OCI-LY7 (cell line): ENCODE data around the gene CPNE1. TPM values are rescaled to one million over a fixed set of nuclear protein-coding genes. Genes with fewer than 3 reads are reported as not detected.

Source experiments
- BruUV-seq: library from RNA; stranded (reverse); fragments of 400-500 nt; replicated peaks from 2 replicates; lab custom pipeline; 2021; lab: Mats Ljungman, UMichigan
- CTCF ChIA-PET: fragments of 300-600 bp; sonication (Branson Sonifier 250); formaldehyde crosslinking; loops from one replicate; lab custom pipeline; 2022; ENCODE audit warnings: antibody characterized with exemption; ENCODE audit not compliant: unreplicated experiment; lab: Charles Lee
- POLR2A ChIA-PET: fragments of 300-600 bp; sonication (Branson Sonifier 250); formaldehyde crosslinking; loops from one replicate; lab custom pipeline; 2022; ENCODE audit warnings: antibody characterized with exemption; lab: Charles Lee
- DNase-seq: peaks from one replicate; pipeline ENCODE4 v3.0.0-alpha.2; 2015; ENCODE audit warnings: low spot score
- H2AFZ ChIP-seq: fragments of 200-600 bp; sonication (generic), shearing (Covaris generic); 2 replicates; pipeline ENCODE4 v1.6.1; 2014; ENCODE audit warnings: mild to moderate bottlenecking, antibody characterized with exemption, low read length, moderate library complexity
- H3K27ac ChIP-seq: fragments of 200-600 bp; sonication (generic); 2 replicates; pipeline ENCODE4 v1.5.1; 2014; ENCODE audit warnings: mixed run types, low read depth, mild to moderate bottlenecking, moderate library complexity, low read length, inconsistent platforms; ENCODE audit not compliant: poor library complexity, severe bottlenecking
- H3K36me3 ChIP-seq: fragments of 200-600 bp; sonication (generic); 2 replicates; pipeline ENCODE4 v1.6.1; 2014; ENCODE audit warnings: mild to moderate bottlenecking, antibody characterized with exemption, low read length, moderate library complexity, mixed read lengths; ENCODE audit not compliant: insufficient read depth
- H3K4me1 ChIP-seq: fragments of 200-600 bp; sonication (generic); 2 replicates; pipeline ENCODE4 v1.5.1; 2014; ENCODE audit warnings: mild to moderate bottlenecking, low read length; ENCODE audit not compliant: insufficient read depth, poor library complexity, severe bottlenecking
- H3K4me2 ChIP-seq: fragments of 200-600 bp; sonication (generic); 2 replicates; pipeline ENCODE4 v1.6.1; 2014; ENCODE audit warnings: mild to moderate bottlenecking, low read length
- H3K4me3 ChIP-seq: fragments of 200-600 bp; sonication (generic); 2 replicates; pipeline ENCODE4 v1.5.1; 2014; ENCODE audit warnings: mild to moderate bottlenecking, low read depth, low read length; ENCODE audit not compliant: poor library complexity, severe bottlenecking
- H3K79me2 ChIP-seq: fragments of 200-600 bp; sonication (generic); 2 replicates; pipeline ENCODE4 v1.6.1; 2016; ENCODE audit warnings: low read depth, mild to moderate bottlenecking, low read length, moderate library complexity, mixed read lengths; ENCODE audit not compliant: insufficient read depth
- H3K9me2 ChIP-seq: fragments of 200-600 bp; sonication (generic); 2 replicates; pipeline ENCODE4 v1.6.1; 2016; ENCODE audit warnings: mild to moderate bottlenecking, low read length, mixed read lengths; ENCODE audit not compliant: insufficient read depth
- H3K9me3 ChIP-seq: fragments of 200-600 bp; sonication (generic); 2 replicates; pipeline ENCODE4 v1.6.1; 2014; ENCODE audit warnings: mild to moderate bottlenecking, mixed run types, low read length, mixed read lengths
- H4K20me1 ChIP-seq: fragments of 200-600 bp; sonication (generic); 2 replicates; pipeline ENCODE4 v1.6.1; 2014; ENCODE audit warnings: mild to moderate bottlenecking, antibody characterized with exemption, low read length, moderate library complexity, mixed read lengths; ENCODE audit not compliant: insufficient read depth
- EZH2phosphoT487 ChIP-seq: fragments of 200-600 bp; sonication (generic); IDR thresholded peaks from 2 replicates; pipeline ENCODE4 v1.6.1; 2018; ENCODE audit warnings: low read depth, borderline replicate concordance, mild to moderate bottlenecking, mixed run types, antibody characterized with exemption, low read length, moderate library complexity, mixed read lengths
- intact Hi-C: fragments of 100-400 bp; cut with micrococcal nuclease; formaldehyde crosslinking; loops from one replicate; pipeline ENCODE4 v1.10.0; 2022; ENCODE audit not compliant: unreplicated experiment
- total RNA-seq, 2 experiments: library from RNA; depleted of rRNA in 1 of 2; stranded (reverse); fragments of >200 nt in 1 of 2; shearing (Covaris generic) in 1 of 2; gene quantifications; 2 replicates each; pipeline ENCODE4 v1.2.3, GENCODE V29; 2014 to 2022
- TF ChIP-seq, protein P1 (sequence below): fragments of 200-600 bp; sonication (generic); conservative IDR thresholded peaks from 2 replicates; pipeline ENCODE4 v1.5.1; 2014; ENCODE audit warnings: mild to moderate bottlenecking, antibody characterized with exemption, low read length, moderate library complexity, mixed read lengths

The CPNE1 gene
- total RNA-seq, 2 experiments from 2014 or later, result 83.3 to 202 TPM

GRCh38 chr20:35595901-35596300, 68.8 kb downstream of the CPNE1 start:
- intact Hi-C loops, result no loop called here

DNA sequence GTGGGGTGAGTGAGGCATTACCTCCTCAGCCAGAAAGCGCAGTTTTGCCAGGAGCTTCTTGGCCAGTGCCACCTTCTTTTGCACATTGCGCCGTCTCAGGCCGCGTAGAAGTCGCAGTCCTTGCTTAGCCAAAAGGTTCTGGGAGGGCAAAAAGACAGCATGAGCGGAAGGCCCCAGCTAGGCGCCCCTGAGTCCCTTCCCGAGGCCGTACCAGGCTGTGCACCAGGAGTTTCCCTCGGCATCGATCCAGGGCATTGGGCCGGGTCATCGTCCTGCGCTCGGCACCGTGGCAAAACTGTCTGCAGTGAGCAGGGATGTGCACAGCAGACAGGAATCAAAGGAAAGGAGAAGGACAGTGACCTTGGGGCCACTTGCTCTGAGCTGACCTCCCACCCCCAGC, 69.2 kb downstream of the CPNE1 start:
- BruUV-seq, result no TSS peak
- no peaks in the 10 kb centered on the region for H3K79me2 ChIP-seq
- no peak overlapping the region for H2AFZ ChIP-seq
- H4K20me1 ChIP-seq, result no peaks in the 10 kb centered on the region
- H3K36me3 ChIP-seq, result no peaks in the 10 kb centered on the region
- CTCF ChIA-PET, result no interaction called here
- no peak overlapping the region for H3K4me3 ChIP-seq
- POLR2A ChIA-PET, result no interaction called here
- no peak overlapping the region for H3K4me2 ChIP-seq
- H3K27ac ChIP-seq, result no peak overlapping the region
- H3K4me1 ChIP-seq, result peaks cover 8% of the 10 kb centered on the region
- no peaks in the 10 kb centered on the region for H3K9me3 ChIP-seq
- no peak for DNase-seq
- TF ChIP-seq, protein P1, sequence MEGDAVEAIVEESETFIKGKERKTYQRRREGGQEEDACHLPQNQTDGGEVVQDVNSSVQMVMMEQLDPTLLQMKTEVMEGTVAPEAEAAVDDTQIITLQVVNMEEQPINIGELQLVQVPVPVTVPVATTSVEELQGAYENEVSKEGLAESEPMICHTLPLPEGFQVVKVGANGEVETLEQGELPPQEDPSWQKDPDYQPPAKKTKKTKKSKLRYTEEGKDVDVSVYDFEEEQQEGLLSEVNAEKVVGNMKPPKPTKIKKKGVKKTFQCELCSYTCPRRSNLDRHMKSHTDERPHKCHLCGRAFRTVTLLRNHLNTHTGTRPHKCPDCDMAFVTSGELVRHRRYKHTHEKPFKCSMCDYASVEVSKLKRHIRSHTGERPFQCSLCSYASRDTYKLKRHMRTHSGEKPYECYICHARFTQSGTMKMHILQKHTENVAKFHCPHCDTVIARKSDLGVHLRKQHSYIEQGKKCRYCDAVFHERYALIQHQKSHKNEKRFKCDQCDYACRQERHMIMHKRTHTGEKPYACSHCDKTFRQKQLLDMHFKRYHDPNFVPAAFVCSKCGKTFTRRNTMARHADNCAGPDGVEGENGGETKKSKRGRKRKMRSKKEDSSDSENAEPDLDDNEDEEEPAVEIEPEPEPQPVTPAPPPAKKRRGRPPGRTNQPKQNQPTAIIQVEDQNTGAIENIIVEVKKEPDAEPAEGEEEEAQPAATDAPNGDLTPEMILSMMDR, result no peak
- TF ChIP-seq EZH2phosphoT487, result no peak
- intact Hi-C loops, result no loop called here
- H3K9me2 ChIP-seq, result no peaks in the 10 kb centered on the region

More at GRCh38 chr20:35595901-35596300, 68.8 kb downstream of the CPNE1 start:
- Histone ChIP-seq H3K79me2 (no peaks in the 10 kb centered on the region), H2AFZ (no peak overlapping the region), H3K4me2 (no peak overlapping the region), H4K20me1 (no peaks in the 10 kb centered on the region), H3K9me3 (no peaks in the 10 kb centered on the region), H3K9me2 (no peaks in the 10 kb centered on the region), H3K4me3 (no peak overlapping the region), H3K36me3 (no peaks in the 10 kb centered on the region), H3K27ac (no peak overlapping the region), H3K4me1 (peaks cover 10% of the 10 kb centered on the region)
- no peak for TF ChIP-seq EZH2phosphoT487
- TF ChIP-seq, protein P1, result no peak
- DNase-seq, result no peak
- ChIA-PET CTCF (no interaction called here), POLR2A (no interaction called here)
- BruUV-seq, result no TSS peak

DNA sequence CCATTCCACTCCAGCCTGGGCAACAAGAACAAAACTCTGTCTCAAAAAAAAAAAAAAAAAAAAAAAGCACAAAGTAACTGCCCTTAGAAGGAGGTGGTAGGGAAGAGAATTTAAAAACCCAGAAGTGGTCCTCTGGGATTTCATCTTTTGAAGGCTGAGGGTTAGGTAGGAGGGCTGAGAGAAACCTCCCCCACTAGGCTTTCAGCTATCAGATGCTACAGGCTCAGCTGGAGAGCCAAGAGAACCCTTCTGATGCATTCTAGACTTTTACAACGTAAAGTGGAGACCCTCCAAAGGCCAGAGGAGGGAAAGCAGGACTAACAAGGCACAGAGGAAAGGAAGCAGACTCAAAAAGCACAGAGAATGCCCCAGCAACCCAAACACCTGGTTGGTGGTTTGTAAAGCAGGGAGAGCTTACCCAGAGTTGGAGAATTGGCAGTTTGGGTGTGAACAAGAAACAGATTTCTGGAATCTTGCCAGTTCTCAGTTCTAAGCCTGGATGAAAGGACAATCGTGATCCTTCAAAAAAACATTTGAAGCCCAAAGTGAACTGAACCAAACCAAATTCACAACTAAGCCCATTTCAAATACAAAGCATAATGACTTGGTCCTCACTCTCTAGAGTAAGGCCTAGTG, 72.2 kb downstream of the CPNE1 start:
- no TSS peak for BruUV-seq
- H3K4me1 ChIP-seq, result peaks cover 8% of the 10 kb centered on the region
- H3K9me3 ChIP-seq, result no peaks in the 10 kb centered on the region
- H2AFZ ChIP-seq, result peak overlapping the region; percentile 40
- H3K9me2 ChIP-seq, result no peaks in the 10 kb centered on the region
- intact Hi-C loops, result no loop called here
- no peak overlapping the region for H3K27ac ChIP-seq
- no peaks in the 10 kb centered on the region for H4K20me1 ChIP-seq
- no peaks in the 10 kb centered on the region for H3K79me2 ChIP-seq
- TF ChIP-seq, protein P1, result no peak
- TF ChIP-seq EZH2phosphoT487, result no peak
- ChIA-PET CTCF (no interaction called here), POLR2A (interaction anchor here (0.6 to 0.7 kb wide), 4 partner anchors 28 to 515 kb away, joined by 3 to 4 read pairs (median 4); partner anchors contain the start of gene PHF20)
- H3K36me3 ChIP-seq, result no peaks in the 10 kb centered on the region
- no peak overlapping the region for H3K4me3 ChIP-seq
- 0 out of 2 replicates have a peak overlapping the region, but pooled peaks have one; percentile 10 for H3K4me2 ChIP-seq
- no peak for DNase-seq
